Gastroesophageal sphincter (tissue), 4 donors: ENCODE data around the gene RASL10A. TPM values are rescaled to one million over a fixed set of nuclear protein-coding genes. Genes with fewer than 3 reads are reported as not detected.

Experiments used
- ATAC-seq: fragments of 150-250 bp; one replicate; pipeline ENCODE4 v1.9.1; 2016; ENCODE audit warnings: mild to moderate bottlenecking, moderate library complexity
- H3K27ac ChIP-seq, 4 donors: fragments of 200-600 bp; sonication (generic) in 3 of 4; 1 replicate in 3 of 4; 2 replicates in 1 of 4; pipeline ENCODE4 v1.5.1; 2016 to 2019
- H3K27me3 ChIP-seq: fragments of 200-600 bp; sonication (generic); one replicate; pipeline ENCODE4 v1.5.1; 2019
- H3K36me3 ChIP-seq, 2 donors: fragments of 200-600 bp; sonication (generic); one replicate each; pipeline ENCODE4 v1.5.1; 2019; ENCODE audit warnings: control low read depth in 1 of 2
- H3K4me1 ChIP-seq, 3 donors: fragments of 200-600 bp; sonication (generic); 1 replicate in 2 of 3; 2 replicates in 1 of 3; pipeline ENCODE4 v1.5.1; 2016 to 2019; ENCODE audit warnings: control low read depth in 2 of 3
- H3K4me3 ChIP-seq, 2 donors: fragments of 200-600 bp; sonication (generic); one replicate each; pipeline ENCODE4 v1.5.1; 2019; ENCODE audit warnings: mild to moderate bottlenecking in 1 of 2, moderate library complexity in 1 of 2
- H3K9me3 ChIP-seq, 3 donors: fragments of 200-600 bp; sonication (generic); one replicate each; pipeline ENCODE4 v1.5.1; 2017 to 2019; ENCODE audit warnings: control low read depth in 2 of 3
- CTCF ChIP-seq, 4 experiments: fragments of 200-600 bp in 2 of 4; fragments of 450-650 bp in 2 of 4; sonication (generic) in 1 of 4; IDR thresholded peaks; one replicate each; pipeline ENCODE4 v1.5.1; 2017 to 2019; ENCODE audit warnings: antibody characterized with exemption in 4 of 4, mild to moderate bottlenecking in 2 of 4, moderate library complexity in 2 of 4
- EP300 ChIP-seq: sonication (generic); formaldehyde crosslinking; IDR thresholded peaks from one replicate; pipeline ENCODE4 v1.6.1; 2017; ENCODE audit warnings: antibody characterized with exemption, mild to moderate bottlenecking
- POLR2A ChIP-seq, 2 donors: fragments of 450-650 bp; IDR thresholded peaks; one replicate each; pipeline ENCODE4 v1.6.1; 2017; ENCODE audit warnings: antibody characterized with exemption in 2 of 2, mild to moderate bottlenecking in 2 of 2, moderate library complexity in 1 of 2
- POLR2AphosphoS5 ChIP-seq: sonication (generic); formaldehyde crosslinking; IDR thresholded peaks from one replicate; pipeline ENCODE4 v1.6.1; 2017; ENCODE audit warnings: antibody characterized with exemption
- WGBS, 2 donors: methylation state at CpG; one replicate each; pipeline ENCODE4 v1.1.5; 2018; ENCODE audit warnings: low coverage in 1 of 2; 5-methylcytosine and 5-hydroxymethylcytosine counted together
- total RNA-seq, 4 donors: library from RNA; depleted of rRNA; stranded (reverse); fragments of >200 nt; gene quantifications; one replicate each; pipeline ENCODE4 v1.1.0, GENCODE V29; 2016

The RASL10A gene
- total RNA-seq, 4 donors from 2014 or later, result 0.40 to 0.73 (median 0.72) TPM; not detected in 1

GRCh38 chr22:29326481-29326880 lies 11.0 kb upstream of the RASL10A start:
- Histone ChIP-seq H3K27me3 (no peaks in the 10 kb centered on the region), H3K36me3 (peaks cover 0 to 51% of the 10 kb centered on the region in 2 donors), H3K27ac (no peak overlapping the region), H3K4me1 (peaks cover 0 to 18% (median 0%) of the 10 kb centered on the region in 3 donors), H3K4me3 (no peak overlapping the region), H3K9me3 (no peaks in the 10 kb centered on the region)
- 92% methylated on average over 3 of the region's 10 CpGs; no CpG with 5 or more reads in 1 of the 2 donors for WGBS, 2 donors
- ATAC-seq, result no peak
- no peak for TF ChIP-seq POLR2A (IDR thresholded peaks at IDR 0.05)
- no peak for TF ChIP-seq EP300
- TF ChIP-seq CTCF (IDR thresholded peaks at IDR 0.05), result no peak
- no peak for TF ChIP-seq POLR2AphosphoS5

- Histone ChIP-seq H3K36me3 (peaks cover 0 to 45% of the 10 kb centered on the region in 2 donors), H3K4me1 (peaks cover 0 to 15% (median 0%) of the 10 kb centered on the region in 3 donors), H3K4me3 (no peak overlapping the region), H3K27me3 (no peaks in the 10 kb centered on the region), H3K9me3 (no peaks in the 10 kb centered on the region), H3K27ac (no peak overlapping the region)
- no peak for ATAC-seq
- TF ChIP-seq EP300 (no peak), CTCF (IDR thresholded peaks at IDR 0.05) (no peak), POLR2AphosphoS5 (no peak), POLR2A (IDR thresholded peaks at IDR 0.05) (no peak)
- 10 to 44% methylated on average over 2 to 6 of the region's 9 CpGs for WGBS, 2 donors
Measured at GRCh38 chr22:29325785-29326315, 10.4 kb upstream of the RASL10A start.

GRCh38 chr22:29325356-29325755 lies 9.9 kb upstream of the RASL10A start:
- no peak overlapping the region for H3K27ac ChIP-seq
- no peak for TF ChIP-seq EP300
- no peak for TF ChIP-seq POLR2AphosphoS5
- TF ChIP-seq POLR2A (IDR thresholded peaks at IDR 0.05), result no peak
- no peak for TF ChIP-seq CTCF (IDR thresholded peaks at IDR 0.05)
- no peak for ATAC-seq
- H3K9me3 ChIP-seq, result no peaks in the 10 kb centered on the region
- H3K36me3 ChIP-seq, result peaks cover 0 to 40% of the 10 kb centered on the region in 2 donors
- peaks cover 0 to 10% (median 0%) of the 10 kb centered on the region in 3 donors for H3K4me1 ChIP-seq
- H3K4me3 ChIP-seq, result no peak overlapping the region
- 75 to 78% methylated on average over 5 to 6 of the region's 8 CpGs for WGBS, 2 donors
- no peaks in the 10 kb centered on the region for H3K27me3 ChIP-seq

GRCh38 chr22:29323641-29324040 lies 8.1 kb upstream of the RASL10A start:
- no peak for ATAC-seq
- no peak for TF ChIP-seq POLR2AphosphoS5
- no peak for TF ChIP-seq POLR2A (IDR thresholded peaks at IDR 0.05)
- TF ChIP-seq CTCF (IDR thresholded peaks at IDR 0.05), result no peak
- no peak for TF ChIP-seq EP300
- peaks cover 0 to 7% (median 0%) of the 10 kb centered on the region in 3 donors for H3K4me1 ChIP-seq

GRCh38 chr22:29320546-29320945 lies 5.0 kb upstream of the RASL10A start:
- Histone ChIP-seq H3K27ac (no peak overlapping the region), H3K9me3 (no peaks in the 10 kb centered on the region), H3K36me3 (no peaks in the 10 kb centered on the region), H3K27me3 (peaks cover 13% of the 10 kb centered on the region), H3K4me3 (no peak overlapping the region), H3K4me1 (peaks cover 0 to 6% (median 3%) of the 10 kb centered on the region in 3 donors)
- WGBS, 2 donors, result 63 to 69% methylated on average over 1 of the region's 1 CpG
- TF ChIP-seq EP300 (no peak), CTCF (IDR thresholded peaks at IDR 0.05) (no peak), POLR2A (IDR thresholded peaks at IDR 0.05) (no peak), POLR2AphosphoS5 (no peak)
- ATAC-seq, result no peak

More at GRCh38 chr22:29323641-29324040, 8.1 kb upstream of the RASL10A start:
- no peaks in the 10 kb centered on the region for H3K27me3 ChIP-seq
- H3K36me3 ChIP-seq, result peaks cover 0 to 23% of the 10 kb centered on the region in 2 donors
- no peak overlapping the region for H3K4me3 ChIP-seq
- no peak overlapping the region for H3K27ac ChIP-seq
- H3K9me3 ChIP-seq, result no peaks in the 10 kb centered on the region
